Measurements from ENCODE around the gene PCDH12. TPM values are rescaled to one million over a fixed set of nuclear protein-coding genes. Genes with fewer than 3 reads are reported as not detected.

Gene PCDH12
- total RNA-seq, 1 experiment from 2014 or later, result not detected

DNA sequence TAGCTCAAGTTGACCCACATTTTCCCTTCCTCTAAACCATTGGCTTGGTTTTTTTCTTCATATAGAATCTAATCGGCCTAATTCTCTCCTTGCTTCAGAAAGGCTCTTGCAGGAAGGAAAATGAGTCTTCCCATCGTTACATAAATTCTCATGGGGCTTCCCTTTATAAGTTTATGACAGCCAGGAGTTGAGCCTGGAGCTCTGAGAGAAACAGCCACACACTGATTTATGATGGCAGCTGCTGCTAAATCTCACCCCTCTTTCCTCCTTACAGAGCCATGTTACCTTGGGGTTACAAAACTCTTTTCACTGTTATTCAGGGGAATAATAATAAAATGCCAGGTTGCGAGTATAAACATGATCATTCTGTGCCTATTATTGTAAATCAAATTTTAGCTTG lies 5.7 kb upstream of the PCDH12 start:
- Histone ChIP-seq H2AFZ (ENCODE audit: low read length) (no peak overlapping the region), H2BK12ac (ENCODE audit: insufficient read length, low read depth, low read length) (no peak overlapping the region), H4K5ac (ENCODE audit: insufficient read length, low read depth, low read length) (no peak overlapping the region), H3K14ac (ENCODE audit: insufficient read depth, low read length) (no peak overlapping the region), H3K9me3 (ENCODE audit: control insufficient read depth, low read depth, low read length) (no peaks in the 10 kb centered on the region), H3K79me2 (ENCODE audit: insufficient read depth, low read length) (no peaks in the 10 kb centered on the region), H3K4me1 (ENCODE audit: insufficient read depth, low read length) (peaks cover 2% of the 10 kb centered on the region; the same call in 1 of the 2 replicates), H3K27me3 (ENCODE audit: insufficient read depth, low read length) (no peaks in the 10 kb centered on the region), H2BK15ac (ENCODE audit: low read depth, low read length) (no peak overlapping the region), H2AK5ac (ENCODE audit: insufficient read length, low read length) (no peak overlapping the region), H3K4me2 (ENCODE audit: insufficient read depth, insufficient read length, low read length) (no peak overlapping the region), H3K56ac (ENCODE audit: insufficient read length, low read depth, low read length) (no peak overlapping the region), H2BK120ac (ENCODE audit: low read depth, low read length, poor library complexity, severe bottlenecking) (no peak overlapping the region), H4K91ac (ENCODE audit: insufficient read length, low read depth, low read length) (no peak overlapping the region), H4K8ac (replicated peaks; ENCODE audit: insufficient read length, low read depth, low read length) (no peak overlapping the region), H3K9ac (ENCODE audit: extremely low read depth, insufficient read length, low read length) (no peak overlapping the region), H3K23me2 (ENCODE audit: insufficient read length, low read depth, low read length, poor library complexity, severe bottlenecking) (no peaks in the 10 kb centered on the region), H4K20me1 (ENCODE audit: control insufficient read depth, insufficient read depth, insufficient read length) (no peaks in the 10 kb centered on the region), H2BK20ac (ENCODE audit: low read depth, low read length, poor library complexity, severe bottlenecking) (no peak overlapping the region), H2BK5ac (ENCODE audit: insufficient read length, low read length) (no peak overlapping the region), H3T11ph (ENCODE audit: low read length) (no peak overlapping the region), H3K79me1 (ENCODE audit: insufficient read depth, low read depth, low read length, poor library complexity, severe bottlenecking) (no peaks in the 10 kb centered on the region), H3K4ac (ENCODE audit: low read depth, low read length) (no peak overlapping the region), H3K23ac (ENCODE audit: insufficient read length, low read depth, low read length) (no peak overlapping the region), H3K27ac (ENCODE audit: insufficient read length, low read depth, low read length) (no peak overlapping the region), H3K18ac (ENCODE audit: insufficient read length, low read depth, low read length) (no peak overlapping the region)
- no peak overlapping the region for H3K27ac Mint-ChIP-seq
- no peaks in the 10 kb centered on the region for H3K36me3 Mint-ChIP-seq (ENCODE audit: insufficient read depth in 1 of 3, low read depth in 3 of 3)
- no peaks in the 10 kb centered on the region for H3K27me3 Mint-ChIP-seq (ENCODE audit: low read depth)
- H3K9me3 Mint-ChIP-seq, result no peaks in the 10 kb centered on the region
- no peak for DNase-seq
- no peak overlapping the region for H3K4me3 Mint-ChIP-seq
- WGBS (ENCODE audit: extremely low coverage, insufficient read length, low lambda C conversion rate), result no CpG with 5 or more reads among the region's 3 CpGs
- TF ChIP-seq CTCF (conservative IDR thresholded peaks at IDR 0.05), result no peak
- H3K4me1 Mint-ChIP-seq, result peaks cover 19 to 21% of the 10 kb centered on the region in 2 experiments
